ENCODE results near the gene ARHGAP44.

Gene ARHGAP44

DNA sequence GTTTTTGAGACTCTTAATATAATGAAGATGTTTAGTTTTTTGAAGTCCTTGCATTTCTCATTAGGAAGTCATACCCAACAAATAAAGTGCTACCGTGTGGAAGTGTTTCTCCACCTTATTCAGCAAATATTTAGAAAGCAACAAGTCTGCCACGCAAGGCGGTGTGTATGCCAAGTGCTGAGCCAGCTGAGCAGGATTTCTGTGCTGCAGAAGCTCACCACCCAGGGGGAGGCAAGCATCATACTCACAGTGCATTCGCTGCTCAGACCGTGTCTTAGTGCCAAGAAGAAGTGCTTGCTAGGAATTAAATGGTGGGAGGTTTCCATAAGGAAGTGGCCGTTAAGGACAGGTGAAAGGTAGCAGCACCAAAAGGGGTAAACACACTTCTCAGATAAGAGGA lies 111.2 kb downstream of the ARHGAP44 start:
- no peak for DNase-seq (ENCODE audit: low spot score)

DNA sequence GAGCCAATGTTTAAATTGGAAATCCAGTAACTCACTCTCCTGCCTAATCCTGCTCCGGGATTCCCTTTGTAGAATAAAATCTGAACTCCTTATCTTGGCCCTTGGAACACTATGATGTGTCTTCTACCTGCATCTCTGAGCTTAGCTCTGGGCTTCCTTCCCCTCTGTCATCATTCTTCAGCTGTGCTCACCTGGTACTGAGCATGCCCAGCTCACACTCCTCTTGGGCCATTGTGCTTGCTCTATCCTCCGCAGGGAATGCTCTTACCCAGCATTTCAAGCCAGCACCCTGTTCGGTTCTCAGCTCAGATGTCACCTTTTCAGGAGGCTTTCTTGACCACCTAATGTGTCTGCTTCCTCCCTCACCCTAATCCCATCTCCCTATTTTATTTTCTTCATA lies 112.7 kb downstream of the ARHGAP44 start:
- no peak for DNase-seq (ENCODE audit: low spot score)

DNA sequence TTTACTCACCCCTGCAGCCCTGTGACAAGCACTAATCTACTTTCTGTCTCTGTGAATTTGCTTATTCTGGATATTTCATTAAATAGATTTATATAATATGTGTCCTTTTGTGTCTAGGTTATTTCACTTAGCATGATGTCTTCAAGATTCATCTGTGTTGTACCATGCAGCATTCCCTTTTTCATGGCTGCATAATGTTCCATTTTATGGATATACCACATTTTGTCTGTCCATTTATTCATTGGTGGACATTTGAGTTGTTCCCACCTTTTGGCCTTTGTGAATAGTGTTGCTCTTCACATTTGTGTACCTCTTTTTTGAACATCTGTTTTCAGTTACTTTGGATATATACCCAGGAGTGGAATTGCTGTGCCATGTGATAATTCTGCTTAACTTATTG lies 118.2 kb downstream of the ARHGAP44 start:
- DNase-seq (ENCODE audit: low spot score): no peak

DNA sequence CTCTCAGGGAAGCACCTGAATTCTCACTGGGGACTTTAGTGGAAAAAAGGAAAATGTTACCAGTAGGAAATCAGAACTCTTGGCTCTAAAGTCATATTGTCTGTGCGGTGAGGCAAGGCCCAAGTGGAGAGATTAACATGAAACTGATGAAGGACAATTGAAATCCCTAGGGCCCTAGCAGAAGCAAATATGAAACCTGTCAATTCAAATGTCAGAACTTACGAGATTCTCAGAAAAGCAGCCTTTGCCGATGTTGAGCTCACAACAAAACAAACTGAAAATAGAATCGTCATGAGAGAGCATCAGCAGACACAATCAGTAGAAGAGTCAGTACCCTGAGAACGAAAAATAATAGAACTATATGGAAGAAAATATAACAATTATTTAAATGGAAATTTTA lies 119.7 kb downstream of the ARHGAP44 start:
- no peak for DNase-seq (ENCODE audit: low spot score)

DNA sequence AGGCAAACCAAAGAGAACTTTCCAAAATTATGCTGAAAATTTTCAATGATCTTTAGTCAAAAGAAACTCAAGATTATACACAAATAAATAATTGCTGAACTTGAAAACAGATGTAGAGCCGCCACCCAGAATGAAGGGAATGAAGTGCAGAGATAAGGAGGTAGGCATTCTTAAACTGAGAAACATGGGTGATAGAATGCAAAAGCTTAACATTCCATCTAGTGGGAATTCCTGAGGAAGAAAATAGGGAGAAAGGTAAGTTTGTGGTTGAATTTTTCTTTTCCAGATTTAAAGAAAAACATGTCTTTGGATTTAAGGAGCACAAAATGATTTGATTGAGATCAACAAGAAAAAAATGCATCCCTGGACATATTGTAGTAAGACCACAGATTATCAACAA lies 120.2 kb downstream of the ARHGAP44 start:
- DNase-seq (ENCODE audit: low spot score): no peak

DNA sequence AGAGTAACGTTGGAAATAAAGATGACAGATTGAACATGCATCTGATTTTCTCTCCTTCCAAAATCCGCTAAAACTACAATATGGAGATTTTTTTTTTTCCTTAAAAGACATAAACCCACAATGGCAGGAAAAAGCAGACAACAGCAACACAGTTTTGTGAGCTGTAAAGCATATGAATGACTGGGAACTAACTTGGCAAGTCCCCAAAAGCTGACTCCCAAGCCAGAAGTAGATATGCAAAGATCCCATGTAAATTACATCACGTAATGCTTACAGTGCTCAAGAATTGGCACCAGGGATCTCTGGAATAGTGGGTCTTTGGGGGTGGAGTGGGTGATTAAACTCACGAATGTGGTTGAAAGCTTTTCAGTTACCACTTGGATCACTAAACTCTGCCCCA lies 121.9 kb downstream of the ARHGAP44 start:
- no peak for DNase-seq (ENCODE audit: low spot score)

DNA sequence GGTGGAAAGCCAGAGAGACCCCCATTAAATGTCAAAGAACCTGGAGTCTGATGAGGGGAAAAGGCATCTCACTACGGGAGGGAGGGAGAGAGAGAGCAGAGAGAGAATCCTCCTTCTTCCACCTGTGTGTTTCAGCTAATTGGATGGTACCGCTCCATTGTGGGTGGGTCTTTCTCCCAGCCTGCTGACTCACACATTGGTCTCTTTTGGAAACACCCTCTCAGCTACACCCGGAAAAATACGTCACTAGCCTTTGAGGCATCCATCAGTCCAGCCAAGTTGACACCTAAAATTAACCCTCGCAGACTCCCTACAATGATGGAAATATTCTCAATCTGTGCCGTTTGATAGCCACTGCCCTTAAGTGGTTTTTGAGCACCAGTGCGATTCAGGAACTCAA lies 128.1 kb downstream of the ARHGAP44 start:
- DNase-seq (ENCODE audit: low spot score): no peak

DNA sequence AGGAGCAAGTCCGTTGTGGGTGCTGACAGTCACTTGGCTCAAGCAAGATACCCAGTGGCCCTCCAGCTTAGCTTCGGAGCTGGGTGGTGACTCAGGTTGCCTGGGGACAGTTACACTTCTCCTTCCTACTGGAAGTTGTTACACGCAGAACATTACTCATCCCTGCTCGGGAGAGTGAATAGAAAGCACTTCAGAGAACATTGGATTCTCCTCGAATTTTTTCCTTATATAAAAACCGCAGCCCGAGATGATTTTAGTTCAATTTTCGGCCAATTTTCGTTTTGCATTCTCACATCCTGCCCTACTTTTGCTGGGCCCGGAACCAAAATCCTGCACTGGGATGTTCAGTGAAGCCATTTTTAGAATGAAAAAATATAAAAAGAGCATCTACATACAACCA lies 128.8 kb downstream of the ARHGAP44 start:
- no peak for DNase-seq (ENCODE audit: low spot score)

DNA sequence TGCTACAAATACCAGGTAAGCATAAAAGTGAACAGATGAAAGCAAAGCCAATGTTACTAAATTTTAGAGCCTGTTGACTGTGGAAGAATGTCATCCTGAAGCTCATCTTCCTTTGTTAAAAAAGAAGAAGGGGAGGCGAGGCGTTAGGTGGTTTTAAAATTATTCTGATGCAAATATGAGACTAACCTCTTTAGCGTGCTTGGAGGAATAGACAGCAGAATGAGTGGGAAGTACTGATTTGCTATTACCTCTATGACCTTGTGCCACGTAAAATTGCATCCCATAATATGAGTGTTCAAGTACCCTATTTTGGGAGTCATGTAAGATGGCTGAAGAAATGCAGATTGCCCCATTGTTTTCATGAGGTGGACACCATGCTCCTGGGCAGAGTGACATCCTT lies 132.8 kb downstream of the ARHGAP44 start:
- no peak for DNase-seq (ENCODE audit: low spot score)

DNA sequence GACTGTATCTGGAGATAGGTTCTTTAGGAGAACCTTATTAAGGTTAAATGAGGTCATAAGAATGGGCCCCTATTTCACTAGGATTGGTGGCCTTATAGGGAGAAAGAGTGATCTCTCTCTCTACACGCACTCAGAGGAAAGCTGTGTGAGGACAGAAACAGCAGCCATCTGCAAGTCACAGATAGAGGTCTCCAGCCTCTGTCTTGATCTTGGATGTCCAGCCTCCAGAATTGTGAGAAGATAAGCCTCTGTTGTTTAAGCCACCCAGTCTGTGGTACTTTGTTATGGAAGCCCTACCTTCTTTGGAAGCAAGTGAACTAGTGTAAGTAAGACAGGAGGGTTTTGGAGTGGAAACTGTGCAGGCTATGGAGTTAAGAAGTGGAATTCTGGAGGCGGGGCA lies 135.3 kb downstream of the ARHGAP44 start:
- DNase-seq (ENCODE audit: low spot score): no peak

DNA sequence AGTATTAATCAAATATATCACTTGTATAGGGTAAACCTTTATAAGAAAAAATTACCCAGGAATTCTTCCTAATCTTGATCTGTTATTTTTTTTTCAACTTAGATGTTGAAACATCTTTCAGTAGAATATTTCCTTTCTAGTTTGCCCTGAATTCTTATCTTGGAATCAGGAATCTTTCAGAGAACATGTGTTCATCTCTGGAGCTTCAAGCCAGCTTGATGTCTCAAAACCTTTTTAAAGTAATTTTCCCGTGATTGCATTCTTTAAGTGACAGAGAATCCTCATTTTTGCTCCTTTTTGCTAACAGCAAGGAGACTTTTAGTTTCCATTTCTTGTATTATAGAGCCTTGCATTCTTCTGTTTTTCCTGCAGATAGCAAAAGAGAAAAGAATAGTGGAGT lies 137.7 kb downstream of the ARHGAP44 start:
- DNase-seq (ENCODE audit: low spot score): no peak

DNA sequence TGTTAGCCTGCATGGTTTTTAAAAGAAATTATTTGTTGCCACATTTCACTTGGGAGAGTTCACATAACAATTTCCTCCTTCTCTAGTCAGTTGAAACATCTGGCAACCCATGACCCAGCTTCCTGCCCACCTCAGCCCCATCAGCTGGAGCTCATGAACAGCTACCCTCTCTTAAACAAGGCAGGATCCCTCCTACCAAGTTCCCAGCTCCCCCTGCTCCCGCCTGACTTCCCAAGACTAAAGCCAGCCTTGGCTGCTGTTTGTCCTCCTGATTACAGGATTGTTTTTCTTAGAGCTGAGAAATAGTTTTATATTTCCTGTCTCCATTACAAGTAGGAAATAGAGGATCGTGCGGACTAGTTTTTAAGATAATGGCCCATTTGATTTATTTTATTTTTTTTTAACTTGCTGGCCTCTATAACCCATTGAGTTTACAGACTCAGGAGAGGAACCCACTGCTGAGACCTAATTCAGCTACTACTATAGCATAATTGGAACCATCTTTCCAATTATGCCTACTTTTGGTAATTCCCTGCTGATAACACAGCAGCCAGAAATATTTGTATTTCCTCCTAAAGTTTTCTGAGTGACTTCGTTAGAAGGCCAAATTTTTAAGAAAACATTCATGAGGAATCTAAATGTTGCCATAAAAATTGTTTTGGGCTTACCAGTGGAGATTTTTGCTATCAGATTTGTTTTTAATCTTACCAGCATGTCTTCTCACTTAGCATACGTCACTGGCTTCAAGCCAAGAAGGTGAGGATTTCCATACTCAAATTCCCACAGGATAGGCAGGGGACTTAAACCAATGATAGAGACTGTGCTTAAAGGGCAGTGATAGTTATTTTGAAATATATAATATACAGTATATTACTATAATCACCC lies 138.5 kb downstream of the ARHGAP44 start:
- no peak for DNase-seq (ENCODE audit: low spot score)

DNA sequence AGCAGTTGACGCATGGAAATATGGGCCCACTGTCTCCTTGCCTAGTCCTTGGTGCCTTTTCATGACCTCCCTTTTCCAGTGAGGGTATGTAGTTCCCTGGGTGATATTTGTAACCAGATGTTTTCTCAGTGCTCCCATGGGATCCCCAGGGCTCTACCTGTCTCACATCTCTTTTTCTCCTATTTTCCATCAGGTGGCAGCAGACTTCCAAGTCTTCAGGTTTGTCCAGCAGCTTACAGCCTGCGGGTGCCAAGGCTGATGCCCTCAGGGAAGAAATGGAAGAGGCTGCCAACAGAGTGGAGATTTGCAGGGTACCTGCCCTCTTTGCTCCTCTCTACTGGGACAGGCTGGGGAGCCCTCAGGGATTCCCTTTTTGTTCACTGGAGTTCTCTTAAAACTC lies 139.4 kb downstream of the ARHGAP44 start:
- DNase-seq (ENCODE audit: low spot score): no peak

DNA sequence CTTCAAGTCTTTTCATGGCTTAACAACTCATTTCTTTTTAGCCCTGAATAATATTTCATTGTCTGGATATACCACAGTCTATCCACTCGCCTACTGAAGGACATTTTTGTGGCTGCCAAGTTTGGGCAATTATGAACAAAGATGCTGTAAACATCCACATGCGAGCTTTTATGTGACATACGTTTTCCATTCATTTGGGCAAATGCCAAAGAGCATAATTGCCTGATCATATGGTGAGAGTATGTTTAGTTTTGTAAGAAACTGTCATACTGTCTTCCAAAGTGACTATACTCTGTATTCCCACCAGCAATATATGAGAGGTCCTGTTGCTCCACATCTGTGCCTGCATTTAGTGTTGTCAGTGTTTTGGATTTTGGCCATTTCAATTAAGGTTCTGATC lies 147.2 kb downstream of the ARHGAP44 start:
- DNase-seq (ENCODE audit: low spot score): no peak

DNA sequence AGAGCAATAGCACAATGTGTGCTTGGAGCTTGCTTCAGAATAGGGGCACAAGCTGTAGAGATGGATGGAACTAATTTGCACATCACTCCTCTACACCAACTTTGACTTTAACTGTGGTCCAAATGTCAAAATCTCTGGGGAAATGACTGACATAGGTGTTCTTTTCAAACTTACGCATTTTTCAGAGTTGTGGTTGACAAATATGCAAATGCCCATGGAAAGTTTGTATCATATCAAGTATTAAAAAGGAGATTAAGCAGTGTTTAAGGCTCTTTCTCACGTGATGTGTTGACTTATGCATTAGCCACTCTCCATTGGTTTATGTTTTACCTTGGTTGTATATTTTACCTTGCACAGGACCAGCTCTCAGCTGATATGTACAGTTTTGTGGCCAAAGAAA lies 151.4 kb downstream of the ARHGAP44 start:
- peak; percentile 71 for DNase-seq (ENCODE audit: low spot score)

DNA sequence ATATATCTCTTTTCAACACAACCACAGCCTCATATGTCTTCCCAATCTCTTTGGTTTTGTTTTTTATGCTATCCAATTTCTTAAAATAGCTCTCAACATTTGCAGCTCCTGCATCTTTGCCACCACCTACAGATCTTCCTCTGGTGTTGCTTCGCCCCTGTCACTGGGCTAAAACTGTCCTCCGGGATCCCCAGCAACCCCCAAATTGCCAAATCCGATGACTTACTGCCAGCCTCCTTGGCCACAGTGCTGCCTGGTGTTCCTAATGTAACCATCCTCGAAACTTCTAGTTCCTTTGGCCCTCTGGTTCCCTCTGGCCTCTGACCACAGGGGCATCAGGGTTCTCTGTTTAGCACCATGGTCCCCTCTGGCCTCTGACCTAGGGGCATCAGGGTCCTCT lies 157.7 kb downstream of the ARHGAP44 start:
- no peak for DNase-seq (ENCODE audit: low spot score)

DNA sequence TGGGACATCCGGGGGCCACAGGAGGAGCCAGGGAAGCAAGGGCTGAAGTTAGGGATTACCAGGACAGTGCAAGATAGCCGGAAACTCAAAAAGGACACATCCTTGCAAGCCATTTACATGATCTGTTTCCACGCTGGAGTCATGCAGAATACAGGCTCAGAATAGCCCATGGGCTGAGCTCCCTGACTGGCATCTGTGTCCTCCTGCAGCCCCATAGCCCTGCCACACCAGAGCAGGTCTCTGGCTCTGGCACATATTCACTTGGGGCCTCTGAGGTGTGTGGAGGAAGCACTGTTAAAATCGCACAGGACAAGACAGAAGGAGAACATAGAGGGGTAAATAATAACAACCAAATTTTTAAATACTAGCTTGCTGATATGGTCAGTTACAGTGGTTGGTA lies 162.7 kb downstream of the ARHGAP44 start:
- DNase-seq (ENCODE audit: low spot score): no peak

DNA sequence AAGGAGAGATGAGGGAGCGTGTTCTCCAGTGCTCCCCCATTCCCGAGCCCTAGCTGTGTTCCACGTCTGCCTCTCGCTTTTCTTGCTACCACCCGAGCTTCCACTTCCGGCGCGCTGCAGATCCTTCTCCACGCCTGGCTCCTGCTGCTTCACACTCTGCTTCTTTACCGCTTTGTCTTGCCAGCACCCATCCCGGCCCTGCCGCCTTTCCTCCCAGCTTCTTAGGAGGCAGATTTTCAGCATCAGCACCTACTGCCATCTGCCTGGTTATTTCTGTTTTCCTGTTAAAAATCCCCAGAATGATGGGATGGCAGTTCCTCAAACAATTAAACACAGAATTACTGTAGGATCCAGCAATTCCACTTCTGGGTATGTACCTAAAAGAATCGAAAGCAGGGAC lies 163.9 kb downstream of the ARHGAP44 start:
- no peak for DNase-seq (ENCODE audit: low spot score)

DNA sequence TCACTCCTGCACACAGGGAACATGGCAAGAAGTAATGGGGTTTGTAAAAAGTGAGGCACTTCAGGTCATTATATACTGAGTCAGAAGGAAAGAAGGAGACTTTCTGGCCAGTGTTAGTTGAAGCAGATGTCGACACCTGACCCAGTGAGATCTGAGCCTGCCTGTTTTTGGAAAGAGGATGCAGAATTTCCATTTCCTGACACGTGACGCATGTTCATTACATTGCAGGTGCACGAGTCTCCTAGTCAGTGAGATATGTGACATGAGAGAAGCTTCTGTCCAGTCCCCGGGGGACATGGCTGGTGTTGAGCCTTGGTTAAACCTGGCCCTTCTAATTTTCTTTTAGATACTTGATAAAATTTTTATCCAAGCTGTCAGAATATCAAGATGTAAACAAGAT lies 166.2 kb downstream of the ARHGAP44 start:
- DNase-seq (ENCODE audit: low spot score): peak; percentile 58

DNA sequence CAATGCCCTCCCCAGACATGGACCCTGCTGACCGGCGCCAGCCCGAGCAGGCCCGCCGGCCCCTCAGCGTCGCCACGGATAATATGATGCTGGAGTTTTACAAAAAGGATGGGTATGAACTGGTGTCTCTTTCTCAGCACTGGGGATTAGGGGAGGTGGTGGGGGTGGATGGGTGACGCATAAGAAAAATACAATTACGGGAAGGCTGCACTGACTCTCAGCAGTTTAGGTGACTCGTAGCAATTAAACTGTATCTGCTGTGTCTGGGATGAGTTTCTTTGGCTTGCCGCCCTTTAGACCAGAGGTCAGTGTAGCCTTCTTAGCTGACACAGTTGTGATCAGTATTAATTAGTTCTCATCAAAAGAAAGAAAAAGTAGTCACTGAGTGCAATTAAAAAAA lies 169.5 kb downstream of the ARHGAP44 start:
- no peak for DNase-seq (ENCODE audit: low spot score)

DNA sequence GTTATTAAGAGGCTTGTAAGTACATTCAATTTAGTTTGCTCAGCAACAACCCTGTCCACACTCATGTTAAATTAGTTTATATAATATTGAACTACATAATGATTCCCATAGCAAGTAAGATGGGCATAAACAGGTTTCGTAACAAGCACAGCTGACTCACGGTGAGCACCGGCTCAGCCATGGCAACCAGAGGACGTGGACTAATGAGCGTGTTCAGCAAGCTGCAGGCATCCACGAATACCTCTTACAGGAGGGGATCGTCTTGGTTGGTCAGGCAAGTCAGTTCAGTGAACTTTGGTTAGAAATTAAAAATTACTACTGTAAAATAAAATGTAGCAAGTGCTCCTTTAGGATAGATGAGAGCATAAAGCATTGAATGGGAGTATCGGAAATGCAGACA lies 170.1 kb downstream of the ARHGAP44 start:
- no peak for DNase-seq (ENCODE audit: low spot score)

DNA sequence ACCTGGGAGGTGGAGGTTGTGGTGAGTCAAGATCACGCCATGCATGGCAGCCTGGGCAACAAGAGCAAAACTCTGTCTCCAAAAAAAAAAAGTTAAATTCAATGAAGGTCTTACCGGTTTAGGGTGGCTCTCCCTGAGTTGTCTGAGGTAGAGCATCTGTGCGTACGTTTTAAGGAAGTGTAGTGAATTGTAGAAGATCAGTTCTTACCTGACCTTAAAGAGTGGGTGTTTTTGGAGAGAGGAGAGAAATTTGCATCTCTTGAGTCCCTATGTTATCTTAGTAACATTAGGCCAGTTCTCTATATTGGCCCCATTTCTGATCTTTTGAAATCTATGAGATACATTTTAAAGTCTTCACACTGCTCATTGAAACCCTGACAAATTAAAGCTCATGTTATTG lies 172.4 kb downstream of the ARHGAP44 start:
- DNase-seq (ENCODE audit: low spot score): peak; percentile 43

DNA sequence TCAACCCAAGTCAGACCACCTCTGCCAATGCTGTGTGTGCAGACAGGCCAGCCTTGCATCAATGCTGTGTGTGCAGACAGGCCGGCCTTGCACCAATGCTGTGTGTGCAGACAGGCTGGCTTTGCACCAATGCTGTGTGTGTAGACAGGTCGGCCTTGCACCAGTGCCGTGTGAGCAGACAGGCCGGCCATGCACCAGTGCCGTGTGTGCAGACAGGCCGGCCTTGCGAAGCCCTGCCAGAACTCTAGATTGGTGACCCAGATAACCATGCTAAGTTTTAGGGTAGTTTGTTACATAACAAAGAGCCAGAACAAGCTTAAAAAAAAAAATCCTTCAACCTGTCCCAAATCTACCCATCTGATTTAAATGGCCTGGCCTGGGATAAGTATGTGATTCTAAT lies 174.2 kb downstream of the ARHGAP44 start:
- DNase-seq (ENCODE audit: low spot score): no peak

DNA sequence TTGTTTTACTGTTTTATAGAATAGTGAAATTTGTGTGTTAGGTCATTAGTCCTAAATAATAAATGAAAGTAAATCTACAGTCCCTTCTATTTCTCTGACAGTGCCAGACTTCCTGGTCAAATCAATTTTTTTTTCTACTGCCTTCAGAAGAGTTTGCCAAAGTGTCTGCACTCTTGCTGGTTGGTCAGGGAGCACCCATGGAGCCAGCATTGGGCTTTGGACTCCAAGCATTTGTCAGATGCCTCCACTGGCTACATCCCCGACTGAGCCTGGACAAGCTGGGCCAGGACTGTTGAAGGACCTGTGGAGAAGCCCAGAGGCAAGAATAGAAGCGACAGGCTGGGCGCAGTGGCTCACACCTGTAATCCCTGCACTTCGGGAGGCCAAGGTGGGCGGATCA lies 174.9 kb downstream of the ARHGAP44 start:
- no peak for DNase-seq (ENCODE audit: low spot score)

Measured in germinal center (tissue), 1 donor.